ENCODE measurements around the gene AJAP1.

Gene AJAP1

DNA sequence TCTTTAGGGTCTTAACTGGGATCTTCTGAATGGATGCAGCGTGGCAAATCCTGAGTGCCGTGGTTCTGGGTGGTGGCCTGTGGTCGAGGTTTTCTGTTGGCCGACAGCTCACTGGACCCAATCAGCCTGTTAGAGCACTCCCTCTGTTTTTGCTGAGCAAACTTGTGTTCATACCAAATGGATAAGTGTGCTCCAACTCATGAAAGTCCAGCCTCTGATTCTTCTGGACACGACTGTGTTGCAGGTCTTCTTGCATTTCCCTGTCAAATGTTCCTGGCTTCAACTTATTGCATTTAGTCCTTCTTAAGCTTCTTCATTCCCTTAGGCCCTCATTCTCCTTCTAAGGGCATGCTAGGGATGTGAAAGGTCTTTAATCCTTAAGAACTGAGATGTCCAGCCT lies 63.7 kb downstream of the AJAP1 start:
- H3K36me3 ChIP-seq, result no peaks in the 10 kb centered on the region
- no peak for TF ChIP-seq CTCF (IDR thresholded peaks at IDR 0.05; ENCODE audit: low read depth, low read length)
- H3K4me1 ChIP-seq, result no peaks in the 10 kb centered on the region
- no peak for DNase-seq
- H3K4me3 ChIP-seq (ENCODE audit: low read depth, low read length), result no peak overlapping the region
- no peaks in the 10 kb centered on the region for H3K27me3 ChIP-seq
- no peaks in the 10 kb centered on the region for H3K9me3 ChIP-seq

GRCh38 chr1:4723106-4723505 lies 68.7 kb downstream of the AJAP1 start:
- no peak for TF ChIP-seq CTCF (IDR thresholded peaks at IDR 0.05; ENCODE audit: low read depth, low read length)
- Histone ChIP-seq H3K4me1 (no peaks in the 10 kb centered on the region), H3K36me3 (no peaks in the 10 kb centered on the region), H3K27me3 (no peaks in the 10 kb centered on the region), H3K4me3 (ENCODE audit: low read depth, low read length) (no peak overlapping the region), H3K9me3 (no peaks in the 10 kb centered on the region)
- DNase-seq, result no peak

- H3K27me3 ChIP-seq, result no peaks in the 10 kb centered on the region
- no peak for DNase-seq
- H3K9me3 ChIP-seq, result no peaks in the 10 kb centered on the region
- H3K4me1 ChIP-seq, result no peaks in the 10 kb centered on the region
- TF ChIP-seq CTCF (IDR thresholded peaks at IDR 0.05; ENCODE audit: low read depth, low read length), result no peak
- H3K36me3 ChIP-seq, result no peaks in the 10 kb centered on the region
- no peak overlapping the region for H3K4me3 ChIP-seq (ENCODE audit: low read depth, low read length)
Measured at GRCh38 chr1:4724001-4724400, 69.6 kb downstream of the AJAP1 start.

GRCh38 chr1:4724695-4725250 lies 70.4 kb downstream of the AJAP1 start:
- no peak for DNase-seq
- H3K36me3 ChIP-seq, result no peaks in the 10 kb centered on the region
- no peaks in the 10 kb centered on the region for H3K27me3 ChIP-seq
- TF ChIP-seq CTCF (IDR thresholded peaks at IDR 0.05; ENCODE audit: low read depth, low read length), result no peak
- no peaks in the 10 kb centered on the region for H3K9me3 ChIP-seq
- no peaks in the 10 kb centered on the region for H3K4me1 ChIP-seq
- no peak overlapping the region for H3K4me3 ChIP-seq (ENCODE audit: low read depth, low read length)

DNA sequence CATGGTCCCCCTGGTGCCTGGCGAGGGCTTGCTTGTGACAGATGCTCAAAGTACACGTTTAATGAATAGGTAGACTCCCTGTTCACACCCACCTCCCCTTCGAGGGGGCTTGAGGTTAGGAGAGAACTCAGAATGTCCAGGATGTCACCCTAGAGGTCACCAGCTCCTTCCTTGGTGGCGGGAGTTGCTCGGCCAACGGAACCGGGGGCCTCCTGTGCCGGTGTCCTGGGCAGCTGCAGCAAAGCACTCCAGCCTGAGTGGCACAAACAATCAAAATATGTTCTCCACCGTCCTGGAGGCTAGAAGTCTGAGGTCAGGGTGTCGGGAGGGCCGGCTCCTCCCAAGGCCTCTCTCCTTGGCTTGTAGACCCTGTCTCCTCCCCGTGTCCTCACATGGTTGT lies 71.0 kb downstream of the AJAP1 start:
- Histone ChIP-seq H3K36me3 (no peaks in the 10 kb centered on the region), H3K27me3 (no peaks in the 10 kb centered on the region), H3K9me3 (no peaks in the 10 kb centered on the region), H3K4me3 (ENCODE audit: low read depth, low read length) (no peak overlapping the region), H3K4me1 (no peaks in the 10 kb centered on the region)
- no peak for TF ChIP-seq CTCF (IDR thresholded peaks at IDR 0.05; ENCODE audit: low read depth, low read length)
- DNase-seq, result no peak

- no peaks in the 10 kb centered on the region for H3K4me1 ChIP-seq
- H3K9me3 ChIP-seq, result no peaks in the 10 kb centered on the region
- no peaks in the 10 kb centered on the region for H3K27me3 ChIP-seq
- no peak for TF ChIP-seq CTCF (IDR thresholded peaks at IDR 0.05; ENCODE audit: low read depth, low read length)
- H3K4me3 ChIP-seq (ENCODE audit: low read depth, low read length), result no peak overlapping the region
- peak; percentile 63 for DNase-seq
- no peaks in the 10 kb centered on the region for H3K36me3 ChIP-seq
Measured at GRCh38 chr1:4726620-4727341, 72.4 kb downstream of the AJAP1 start.
